RWPE2 (cell line): ENCODE measurements around the gene DLG5.

ENCODE experiments used
- ATAC-seq: fragments of 200-7000 bp; cut with Tn5 transposase; 3 replicates; pipeline ENCODE4 v1.9.1; 2021; ENCODE audit warnings: low read depth
- DNase-seq: peaks from one replicate; pipeline ENCODE4 v3.0.0-alpha.2; 2020; ENCODE audit warnings: low spot score
- H3K27ac ChIP-seq: fragments of 450-650 bp; 2 replicates; pipeline ENCODE4 v1.5.1; 2017; ENCODE audit warnings: mild to moderate bottlenecking; ENCODE audit not compliant: poor library complexity, severe bottlenecking
- H3K27me3 ChIP-seq: fragments of 250-450 bp; sonication (Bioruptor Pico); 2 replicates; pipeline ENCODE4 v1.5.1; 2021; ENCODE audit warnings: mild to moderate bottlenecking, moderate library complexity; ENCODE audit not compliant: insufficient read depth, poor library complexity, severe bottlenecking
- H3K36me3 ChIP-seq: fragments of 250-450 bp; sonication (Bioruptor Pico); 2 replicates; pipeline ENCODE4 v1.5.1; 2020; ENCODE audit warnings: low read depth, mild to moderate bottlenecking, moderate library complexity
- H3K4me1 ChIP-seq: fragments of 250-450 bp; sonication (Bioruptor Pico); 2 replicates; pipeline ENCODE4 v1.5.1; 2021; ENCODE audit warnings: mild to moderate bottlenecking, moderate library complexity; ENCODE audit not compliant: insufficient read depth, poor library complexity, severe bottlenecking
- H3K4me3 ChIP-seq: fragments of 250-450 bp; sonication (Bioruptor Pico); 2 replicates; pipeline ENCODE4 v1.5.1; 2021; ENCODE audit warnings: mild to moderate bottlenecking, moderate library complexity; ENCODE audit not compliant: severe bottlenecking
- H3K9me3 ChIP-seq: fragments of 250-450 bp; sonication (Bioruptor Pico); 2 replicates; pipeline ENCODE4 v1.5.1; 2021; ENCODE audit warnings: mild to moderate bottlenecking, moderate library complexity; ENCODE audit not compliant: severe bottlenecking
- CTCF ChIP-seq: fragments of 450-650 bp; IDR thresholded peaks from one replicate; pipeline ENCODE4 v1.5.1; 2017; ENCODE audit warnings: mild to moderate bottlenecking, moderate library complexity; ENCODE audit not compliant: poor library complexity, severe bottlenecking

The DLG5 gene

GRCh38 chr10:77843264-77843663 lies 83.3 kb downstream of the DLG5 start:
- ATAC-seq, result no peak
- no peak for TF ChIP-seq CTCF
- peaks cover 26% of the 10 kb centered on the region for H3K4me1 ChIP-seq
- H3K9me3 ChIP-seq, result no peaks in the 10 kb centered on the region
- no peak overlapping the region for H3K27ac ChIP-seq
- peaks cover 89% of the 10 kb centered on the region for H3K36me3 ChIP-seq
- no peak for DNase-seq
- no peaks in the 10 kb centered on the region for H3K27me3 ChIP-seq
- no peak overlapping the region for H3K4me3 ChIP-seq

- no peak overlapping the region for H3K4me3 ChIP-seq
- H3K36me3 ChIP-seq, result peaks cover 87% of the 10 kb centered on the region
- H3K4me1 ChIP-seq, result peaks cover 26% of the 10 kb centered on the region
- TF ChIP-seq CTCF, result no peak
- no peaks in the 10 kb centered on the region for H3K9me3 ChIP-seq
- no peaks in the 10 kb centered on the region for H3K27me3 ChIP-seq
- H3K27ac ChIP-seq, result no peak overlapping the region
- DNase-seq, result no peak
- no peak for ATAC-seq
These were observed 83.8 kb downstream of the DLG5 start for GRCh38 chr10:77842652-77843212.

GRCh38 chr10:77841711-77842375 lies 84.7 kb downstream of the DLG5 start:
- no peak for TF ChIP-seq CTCF
- Histone ChIP-seq H3K36me3 (peaks cover 87% of the 10 kb centered on the region), H3K4me3 (no peak overlapping the region), H3K27ac (no peak overlapping the region), H3K9me3 (no peaks in the 10 kb centered on the region), H3K27me3 (no peaks in the 10 kb centered on the region), H3K4me1 (peaks cover 25% of the 10 kb centered on the region)
- no peak for ATAC-seq
- no peak for DNase-seq

- H3K27ac ChIP-seq, result no peak overlapping the region
These were observed 85.9 kb downstream of the DLG5 start for GRCh38 chr10:77840636-77841035.

More at GRCh38 chr10:77840636-77841035, 85.9 kb downstream of the DLG5 start:
- H3K4me1 ChIP-seq, result peaks cover 12% of the 10 kb centered on the region
- no peak for TF ChIP-seq CTCF
- no peak for DNase-seq
- no peak overlapping the region for H3K4me3 ChIP-seq
- ATAC-seq, result no peak
- H3K9me3 ChIP-seq, result no peaks in the 10 kb centered on the region
- H3K36me3 ChIP-seq, result peaks cover 89% of the 10 kb centered on the region
- no peaks in the 10 kb centered on the region for H3K27me3 ChIP-seq
